Loucy (cell line): Measurements from ENCODE around the gene CASQ2.
A peak's percentile ranks its signal among the peaks of the same experiment; 100 is the strongest.

Experiments used
- H2AFZ ChIP-seq: fragments of 200-600 bp; sonication (generic); 2 replicates; pipeline ENCODE4 v1.6.0; 2016; ENCODE audit warnings: antibody characterized with exemption, mild to moderate bottlenecking, low read length, moderate library complexity
- H3F3A ChIP-seq: fragments of 200-600 bp; 2 replicates; pipeline ENCODE4 v1.6.0; 2016; ENCODE audit warnings: antibody characterized with exemption, low read depth, mild to moderate bottlenecking
- H3K27me3 ChIP-seq: fragments of 200-600 bp; sonication (generic); 2 replicates; pipeline ENCODE4 v1.6.1; 2014; ENCODE audit warnings: low read length, mild to moderate bottlenecking; ENCODE audit not compliant: insufficient read depth, poor library complexity, severe bottlenecking
- H3K36me3 ChIP-seq: fragments of 200-600 bp; sonication (generic); 2 replicates; pipeline ENCODE4 v1.6.1; 2016; ENCODE audit warnings: low read length; ENCODE audit not compliant: insufficient read depth
- H3K4me1 ChIP-seq: fragments of 200-600 bp; sonication (generic); 2 replicates; pipeline ENCODE4 v1.5.1; 2014; ENCODE audit warnings: low read length, mild to moderate bottlenecking; ENCODE audit not compliant: insufficient read depth, poor library complexity, severe bottlenecking
- H3K4me2 ChIP-seq: fragments of 200-600 bp; sonication (generic); 2 replicates; pipeline ENCODE4 v1.6.0; 2014; ENCODE audit warnings: antibody characterized with exemption, low read length, low read depth, mild to moderate bottlenecking; ENCODE audit not compliant: poor library complexity, severe bottlenecking
- H3K4me3 ChIP-seq: fragments of 200-600 bp; sonication (generic); 2 replicates; pipeline ENCODE4 v1.5.1; 2014; ENCODE audit warnings: low read length, mild to moderate bottlenecking, mixed read lengths; ENCODE audit not compliant: poor library complexity, severe bottlenecking
- H3K79me2 ChIP-seq: fragments of 200-600 bp; sonication (generic); 2 replicates; pipeline ENCODE4 v1.6.1; 2014; ENCODE audit warnings: low read length; ENCODE audit not compliant: insufficient read depth
- H3K9ac ChIP-seq: fragments of 200-600 bp; sonication (generic); 2 replicates; pipeline ENCODE4 v1.6.0; 2014; ENCODE audit warnings: mild to moderate bottlenecking, low read depth, low read length, moderate library complexity; ENCODE audit not compliant: poor library complexity, severe bottlenecking
- H3K9me2 ChIP-seq: fragments of 200-600 bp; sonication (generic); replicated peaks from 2 replicates; pipeline ENCODE4 v1.6.1; 2016; ENCODE audit warnings: low read depth, low read length, mixed read lengths
- H3K9me3 ChIP-seq: fragments of 200-600 bp; sonication (generic); 2 replicates; pipeline ENCODE4 v1.6.1; 2014; ENCODE audit warnings: mild to moderate bottlenecking, antibody characterized with exemption, low read length, low read depth; ENCODE audit not compliant: insufficient read depth
- H4K20me1 ChIP-seq: fragments of 200-600 bp; sonication (generic); 2 replicates; pipeline ENCODE4 v1.6.0; 2014; ENCODE audit warnings: antibody characterized with exemption, low read length, mild to moderate bottlenecking; ENCODE audit not compliant: insufficient read depth, poor library complexity, severe bottlenecking
- EZH2phosphoT487 ChIP-seq: fragments of 200-600 bp; IDR thresholded peaks from 2 replicates; pipeline ENCODE4 v1.6.1; 2018; ENCODE audit warnings: antibody characterized with exemption, mild to moderate bottlenecking, moderate library complexity, borderline replicate concordance
- TF ChIP-seq, protein P1 (sequence below): fragments of 200-600 bp; sonication (generic); conservative IDR thresholded peaks from 2 replicates; pipeline ENCODE4 v1.5.1; 2014; ENCODE audit warnings: mild to moderate bottlenecking, antibody characterized with exemption, low read length

Gene CASQ2

DNA sequence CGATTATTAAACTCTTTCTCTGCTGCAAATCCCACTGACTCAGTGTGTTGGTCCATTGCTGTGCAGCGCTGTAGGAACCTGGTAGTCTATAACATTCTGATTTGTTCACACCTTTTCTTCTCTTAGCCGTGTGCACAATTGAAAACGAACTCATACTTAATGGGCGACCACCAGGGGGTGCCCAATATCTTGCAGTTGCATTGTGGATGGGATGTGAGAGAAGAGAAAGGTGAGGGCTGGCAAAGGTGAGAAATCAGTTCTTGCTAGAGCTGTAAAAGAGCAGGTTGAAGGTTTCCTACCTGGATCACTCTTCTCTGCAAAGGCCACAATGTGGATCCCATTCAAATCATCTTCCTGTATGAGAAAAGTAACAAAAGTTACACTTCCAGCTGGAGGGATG is 51.0 kb downstream of the CASQ2 start:
- H3K79me2 ChIP-seq, result no peaks in the 10 kb centered on the region
- TF ChIP-seq, protein P1, sequence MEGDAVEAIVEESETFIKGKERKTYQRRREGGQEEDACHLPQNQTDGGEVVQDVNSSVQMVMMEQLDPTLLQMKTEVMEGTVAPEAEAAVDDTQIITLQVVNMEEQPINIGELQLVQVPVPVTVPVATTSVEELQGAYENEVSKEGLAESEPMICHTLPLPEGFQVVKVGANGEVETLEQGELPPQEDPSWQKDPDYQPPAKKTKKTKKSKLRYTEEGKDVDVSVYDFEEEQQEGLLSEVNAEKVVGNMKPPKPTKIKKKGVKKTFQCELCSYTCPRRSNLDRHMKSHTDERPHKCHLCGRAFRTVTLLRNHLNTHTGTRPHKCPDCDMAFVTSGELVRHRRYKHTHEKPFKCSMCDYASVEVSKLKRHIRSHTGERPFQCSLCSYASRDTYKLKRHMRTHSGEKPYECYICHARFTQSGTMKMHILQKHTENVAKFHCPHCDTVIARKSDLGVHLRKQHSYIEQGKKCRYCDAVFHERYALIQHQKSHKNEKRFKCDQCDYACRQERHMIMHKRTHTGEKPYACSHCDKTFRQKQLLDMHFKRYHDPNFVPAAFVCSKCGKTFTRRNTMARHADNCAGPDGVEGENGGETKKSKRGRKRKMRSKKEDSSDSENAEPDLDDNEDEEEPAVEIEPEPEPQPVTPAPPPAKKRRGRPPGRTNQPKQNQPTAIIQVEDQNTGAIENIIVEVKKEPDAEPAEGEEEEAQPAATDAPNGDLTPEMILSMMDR, result peak; percentile 82
- TF ChIP-seq EZH2phosphoT487, result no peak

DNA sequence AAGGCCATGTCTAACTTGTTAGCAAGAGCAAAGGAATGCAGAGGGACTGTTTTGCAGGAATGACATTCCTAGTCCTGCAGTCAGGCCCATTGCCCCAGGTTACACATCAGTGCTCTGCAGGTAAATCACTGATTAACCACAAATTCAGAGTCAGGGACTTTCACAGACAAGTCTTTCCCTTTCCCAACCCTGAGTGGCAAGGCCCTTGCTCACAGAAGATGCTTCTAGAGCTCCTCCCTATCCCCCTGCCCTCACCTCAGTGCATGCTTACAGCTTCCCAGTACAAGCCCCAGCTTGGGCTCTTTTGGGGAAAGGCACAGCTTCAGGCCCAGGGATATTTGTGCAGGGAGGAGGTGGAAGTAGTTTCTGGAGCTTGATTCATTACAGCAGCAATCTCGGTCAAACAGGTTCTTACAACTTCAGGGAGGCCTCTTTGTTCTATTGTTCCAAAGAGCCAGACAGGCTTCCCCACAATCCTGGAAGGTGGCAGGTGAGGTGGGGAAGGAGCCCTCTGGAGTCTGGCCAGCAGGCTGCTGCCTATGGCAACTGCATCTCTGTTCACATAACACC is 53.9 kb downstream of the CASQ2 start:
- no peaks in the 10 kb centered on the region for H3K79me2 ChIP-seq
- TF ChIP-seq, protein P1, result no peak
- no peak for TF ChIP-seq EZH2phosphoT487
- H3K4me2 ChIP-seq, result no peak overlapping the region
- no peak overlapping the region for H2AFZ ChIP-seq
- H3K4me3 ChIP-seq, result no peak overlapping the region
- no peaks in the 10 kb centered on the region for H3F3A ChIP-seq
- no peaks in the 10 kb centered on the region for H3K9me2 ChIP-seq
- H4K20me1 ChIP-seq, result no peaks in the 10 kb centered on the region
- H3K36me3 ChIP-seq, result no peaks in the 10 kb centered on the region
- H3K9ac ChIP-seq, result no peak overlapping the region
- H3K27me3 ChIP-seq, result no peaks in the 10 kb centered on the region
- H3K9me3 ChIP-seq, result no peaks in the 10 kb centered on the region
- peaks cover 15% of the 10 kb centered on the region for H3K4me1 ChIP-seq

More for the DNA sequence above, 51.0 kb downstream of the CASQ2 start:
- Histone ChIP-seq H3K9ac (no peak overlapping the region), H2AFZ (no peak overlapping the region), H3F3A (no peaks in the 10 kb centered on the region), H3K4me2 (no peak overlapping the region), H4K20me1 (no peaks in the 10 kb centered on the region), H3K27me3 (no peaks in the 10 kb centered on the region), H3K36me3 (no peaks in the 10 kb centered on the region), H3K4me3 (no peak overlapping the region), H3K9me2 (no peaks in the 10 kb centered on the region), H3K9me3 (no peaks in the 10 kb centered on the region), H3K4me1 (peaks cover 7% of the 10 kb centered on the region)

DNA sequence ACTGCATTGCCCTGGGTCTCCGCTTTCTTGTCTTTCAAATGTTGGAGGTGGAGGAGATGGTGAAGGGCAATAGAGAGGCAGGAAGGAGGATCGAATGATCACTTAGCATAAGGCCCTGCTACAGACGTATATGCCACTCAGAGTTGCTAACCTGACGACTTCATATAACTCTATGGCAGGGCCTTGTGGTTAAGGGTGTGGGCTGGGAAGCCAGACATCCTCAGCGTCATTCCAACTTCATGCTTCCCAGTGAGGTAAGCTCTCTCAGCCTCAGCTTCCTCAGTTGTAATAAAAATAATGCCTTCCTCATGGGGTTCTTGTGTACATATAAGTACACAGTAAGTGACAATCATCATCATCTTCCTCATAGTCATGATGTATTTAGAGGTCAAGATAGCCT is 54.6 kb downstream of the CASQ2 start:
- Histone ChIP-seq H3K9ac (no peak overlapping the region), H4K20me1 (no peaks in the 10 kb centered on the region), H3K79me2 (no peaks in the 10 kb centered on the region), H3K4me2 (no peak overlapping the region), H3K36me3 (no peaks in the 10 kb centered on the region), H3K9me3 (no peaks in the 10 kb centered on the region), H2AFZ (no peak overlapping the region), H3K27me3 (no peaks in the 10 kb centered on the region), H3K4me3 (no peak overlapping the region), H3K9me2 (no peaks in the 10 kb centered on the region), H3K4me1 (peaks cover 15% of the 10 kb centered on the region), H3F3A (no peaks in the 10 kb centered on the region)
- TF ChIP-seq EZH2phosphoT487, result no peak
- TF ChIP-seq, protein P1, result no peak
